Sigmoid colon (tissue), 3 donors: ENCODE data around the gene RPIA.

ENCODE experiments used
- CTCF ChIP-seq, 4 experiments: fragments of 450-650 bp in 3 of 4; fragments of 200-600 bp in 1 of 4; IDR thresholded peaks; one replicate each; pipeline ENCODE4 v1.5.1; 2016 to 2019; ENCODE audit warnings: antibody characterized with exemption in 4 of 4, mild to moderate bottlenecking in 3 of 4, moderate library complexity in 2 of 4
- POLR2A ChIP-seq, 2 donors: fragments of 450-650 bp; IDR thresholded peaks; one replicate each; pipeline ENCODE4 v1.6.1; 2016; ENCODE audit warnings: antibody characterized with exemption in 2 of 2, mild to moderate bottlenecking in 2 of 2, moderate library complexity in 2 of 2

- TF ChIP-seq CTCF (IDR thresholded peaks at IDR 0.05) (no peak), POLR2A (IDR thresholded peaks at IDR 0.05) (no peak)
Observed at GRCh38 chr2:88666576-88666975, 24.9 kb upstream of the RPIA start.
